ENCODE results near the gene BAG2.

BAG2 gene

DNA sequence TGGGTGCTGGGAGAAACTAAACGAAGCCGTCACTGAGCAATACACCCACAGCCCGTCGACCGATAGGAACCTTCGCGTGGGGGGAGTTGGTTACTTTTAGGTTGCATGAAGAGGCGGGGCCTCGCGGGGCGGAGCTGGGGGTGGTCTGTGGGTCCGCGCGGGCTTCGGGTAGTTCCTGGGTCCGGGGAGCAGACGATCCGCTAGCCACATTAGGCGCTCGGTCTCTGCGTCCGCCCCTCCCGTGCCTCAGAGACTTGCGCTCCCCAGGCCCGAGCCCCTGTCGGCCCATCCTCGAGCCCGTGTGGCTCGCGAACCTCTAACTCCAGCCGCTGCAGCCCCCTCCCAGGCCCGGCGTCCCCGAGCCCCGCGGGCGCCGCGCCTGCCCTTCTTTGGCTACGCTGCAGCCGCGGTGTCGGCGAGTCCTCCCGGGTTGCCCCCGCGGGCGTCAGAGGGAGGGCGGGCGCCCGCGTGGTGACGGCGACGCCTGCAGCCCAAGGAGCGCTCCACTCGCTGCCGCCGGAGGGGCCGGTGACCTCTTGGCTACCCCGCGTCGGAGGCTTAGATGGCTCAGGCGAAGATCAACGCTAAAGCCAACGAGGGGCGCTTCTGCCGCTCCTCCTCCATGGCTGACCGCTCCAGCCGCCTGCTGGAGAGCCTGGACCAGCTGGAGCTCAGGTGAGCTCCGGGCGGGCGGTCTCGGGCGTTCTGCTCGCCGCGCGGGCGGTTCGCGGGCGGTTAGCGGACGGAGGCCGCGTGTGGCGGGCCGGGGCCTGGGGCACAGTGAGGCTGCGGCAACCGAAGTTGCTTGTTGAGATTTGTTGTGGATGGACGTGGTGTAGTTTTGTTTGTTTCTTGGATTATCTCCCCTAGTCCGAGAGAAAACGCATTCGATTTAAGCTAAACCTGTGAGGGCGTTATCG, at the start of gene BAG2:
BAG2 (plus strand) TSS at position 191 of the 920 bp plus-strand sequence; CDS start at position 563, 372 bp downstream.
- peak; percentile 84 for DNase-seq (ENCODE audit: low read depth)

DNA sequence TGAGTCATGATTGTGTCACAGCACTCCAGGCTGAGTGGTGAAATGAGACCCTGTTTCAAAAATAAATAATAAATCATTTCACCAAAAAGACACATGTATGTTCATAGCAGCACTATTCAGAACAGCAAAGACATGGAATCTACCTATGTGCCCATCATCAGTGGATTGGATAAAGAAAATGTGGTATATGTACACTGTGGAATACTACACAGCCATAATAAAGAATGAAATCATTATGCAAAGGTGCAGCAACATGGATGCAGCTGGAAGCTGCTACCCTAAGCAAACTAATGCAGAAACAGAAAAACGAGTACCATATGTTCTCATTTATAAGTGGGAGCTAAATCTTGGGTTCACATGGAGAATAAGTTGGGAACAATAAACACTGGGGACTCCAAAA, 49.0 kb upstream of the BAG2 start:
- no peak for DNase-seq (ENCODE audit: low read depth)

- no peak for DNase-seq (ENCODE audit: low read depth)
These were observed 44.4 kb upstream of the BAG2 start for GRCh38 chr6:57127763-57128162.

DNA sequence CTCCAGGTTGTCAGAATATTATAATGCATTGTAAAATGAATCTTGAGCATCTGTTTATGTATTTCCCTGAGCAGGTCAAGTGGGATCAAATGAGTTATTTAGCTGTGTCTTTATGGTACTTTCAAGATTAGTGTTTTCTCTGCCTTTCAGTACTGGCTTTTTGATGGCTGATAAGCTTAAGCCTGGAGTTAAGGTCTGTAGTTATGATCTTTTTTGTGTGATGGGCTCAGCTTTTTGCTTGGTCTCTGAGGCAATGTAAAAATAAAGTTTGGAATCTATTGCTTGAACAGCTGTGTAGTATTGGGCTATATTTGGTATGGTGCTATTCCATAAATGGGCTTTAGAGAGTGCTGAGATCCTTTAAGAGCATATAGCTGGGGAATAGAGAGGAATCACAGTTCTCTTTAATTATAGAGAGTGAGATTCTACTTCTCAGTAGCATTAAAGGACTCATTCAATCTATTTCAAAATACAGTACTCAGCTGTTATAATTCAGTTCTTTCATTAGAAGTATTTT, 41.4 kb upstream of the BAG2 start:
- no peak for DNase-seq (ENCODE audit: low read depth)

DNA sequence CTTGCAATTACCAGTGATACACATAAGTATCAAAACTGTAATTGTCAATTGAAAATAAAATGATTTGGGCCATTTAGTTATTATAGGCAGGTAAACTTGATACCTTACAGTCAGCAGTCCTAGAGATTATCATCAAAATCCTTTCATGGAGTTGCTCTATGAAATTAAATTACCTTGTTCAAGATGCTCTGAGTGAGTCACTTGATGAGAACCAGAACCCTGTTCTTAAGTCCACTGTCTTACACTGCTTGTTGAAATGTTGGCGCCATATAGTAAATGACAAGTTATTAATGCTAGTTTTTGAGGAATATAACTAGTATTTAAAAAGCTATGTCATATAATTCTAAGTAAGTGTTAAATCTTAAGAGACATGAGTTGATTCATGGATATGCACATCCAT, 37.2 kb upstream of the BAG2 start:
- no peak for DNase-seq (ENCODE audit: low read depth)

DNA sequence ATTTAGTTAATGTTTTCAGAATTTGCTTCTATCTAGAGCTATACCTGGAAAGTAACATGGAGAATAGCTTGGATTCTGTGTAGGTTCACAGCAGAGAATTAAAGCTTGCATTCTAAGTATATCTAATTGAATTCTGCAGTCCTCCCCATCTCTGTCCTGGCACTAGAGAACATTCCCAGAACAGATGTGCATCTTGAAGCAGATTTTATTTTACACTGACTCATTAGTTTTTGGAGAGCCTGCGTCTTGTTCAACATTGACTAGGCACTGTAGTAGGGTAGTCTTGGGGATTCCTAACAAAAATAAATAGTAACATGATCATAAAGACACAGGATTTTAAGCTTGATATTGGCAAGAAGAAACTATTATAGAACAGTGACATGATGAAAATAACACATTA, 36.2 kb upstream of the BAG2 start:
- no peak for DNase-seq (ENCODE audit: low read depth)

- DNase-seq (ENCODE audit: low read depth): no peak
These were observed 34.8 kb upstream of the BAG2 start for GRCh38 chr6:57137350-57137749.

- no peak for DNase-seq (ENCODE audit: low read depth)
These were observed 34.1 kb upstream of the BAG2 start for GRCh38 chr6:57138026-57138425.

DNA sequence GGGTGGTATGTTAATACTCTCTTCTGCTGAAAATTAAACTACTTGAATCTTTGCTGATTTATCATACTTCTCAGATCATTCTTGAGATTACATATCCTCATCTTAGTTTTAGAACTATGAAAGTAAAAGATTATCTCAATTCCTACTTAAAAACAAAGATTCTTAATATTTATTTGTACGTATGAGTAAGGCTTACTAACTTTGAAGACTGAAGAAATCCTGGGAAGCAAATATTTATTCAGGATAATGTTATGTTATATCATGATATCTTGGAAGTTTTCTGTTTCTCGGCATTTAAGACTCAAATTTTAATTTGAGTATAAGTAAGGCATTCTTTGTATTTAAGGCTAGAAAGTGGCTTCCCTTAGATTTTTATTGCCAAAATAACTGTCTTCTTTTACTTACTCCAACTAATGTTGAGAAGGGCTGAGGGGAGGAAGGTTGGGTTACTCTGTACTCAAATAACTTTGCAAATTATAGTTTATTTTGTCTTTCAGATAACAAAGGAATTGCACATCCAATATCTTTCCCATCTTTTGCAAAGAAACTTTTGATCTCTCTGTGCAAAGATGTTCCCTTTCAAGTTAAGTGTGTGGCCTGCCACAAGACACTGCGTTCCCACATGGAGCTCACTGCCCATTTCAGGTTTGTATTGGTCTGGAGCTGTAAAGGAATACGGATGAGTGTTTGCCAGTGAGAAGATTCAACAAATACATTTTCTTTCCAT, 30.5 kb upstream of the BAG2 start:
- no peak for DNase-seq (ENCODE audit: low read depth)

DNA sequence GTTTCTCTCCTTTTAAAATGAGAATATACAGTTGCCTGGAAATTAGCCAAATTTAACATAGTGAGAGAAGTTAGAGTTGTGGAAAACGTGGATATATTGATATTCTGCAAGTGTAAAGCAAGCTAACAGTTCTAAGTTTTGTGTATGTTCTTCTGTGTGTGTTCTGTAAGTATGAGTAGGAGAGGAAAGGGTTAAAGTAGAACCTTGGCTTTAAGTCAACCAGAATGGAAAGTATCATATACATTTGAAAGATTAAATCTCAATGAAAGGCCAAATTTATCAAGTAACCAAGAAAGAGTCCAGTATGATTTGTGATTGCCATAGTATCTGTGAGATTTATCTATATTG, 30.0 kb upstream of the BAG2 start:
- DNase-seq (ENCODE audit: low read depth): no peak

DNA sequence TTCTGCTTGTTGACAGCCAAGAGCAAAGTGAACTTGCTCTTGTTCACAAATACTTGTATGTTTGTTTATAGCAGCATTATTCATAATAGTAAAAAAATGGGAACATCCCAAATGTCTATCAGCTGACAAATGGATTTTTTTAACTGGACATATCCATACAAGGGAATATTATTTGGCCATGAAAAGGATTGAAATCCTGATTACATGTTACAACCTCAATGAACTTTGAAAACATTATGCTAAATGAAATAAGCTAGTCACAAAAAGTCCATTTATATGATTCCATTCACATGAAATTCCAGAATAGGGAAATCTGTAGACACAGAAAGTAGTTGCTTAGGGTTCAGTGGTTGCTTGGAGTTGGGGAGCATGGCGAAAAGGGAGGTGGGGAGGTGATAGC, 28.4 kb upstream of the BAG2 start:
- no peak for DNase-seq (ENCODE audit: low read depth)

DNA sequence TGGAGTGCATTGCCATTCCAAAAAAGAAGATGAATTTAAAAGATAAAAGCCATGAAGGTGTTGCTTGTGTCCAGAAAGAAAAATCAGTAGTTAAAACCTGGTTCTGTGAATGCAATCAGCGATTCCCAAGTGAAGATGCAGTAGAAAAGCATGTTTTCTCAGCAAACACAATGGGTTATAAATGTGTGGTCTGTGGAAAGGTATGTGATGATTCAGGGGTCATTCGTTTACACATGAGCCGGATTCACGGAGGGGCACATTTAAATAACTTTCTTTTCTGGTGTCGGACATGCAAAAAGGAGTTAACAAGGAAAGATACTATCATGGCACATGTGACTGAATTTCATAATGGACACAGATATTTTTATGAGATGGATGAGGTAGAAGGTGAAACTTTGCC, 24.7 kb upstream of the BAG2 start:
- DNase-seq (ENCODE audit: low read depth): no peak

GRCh38 chr6:57147955-57148858, 23.9 kb upstream of the BAG2 start:
- no peak for DNase-seq (ENCODE audit: low read depth)

DNA sequence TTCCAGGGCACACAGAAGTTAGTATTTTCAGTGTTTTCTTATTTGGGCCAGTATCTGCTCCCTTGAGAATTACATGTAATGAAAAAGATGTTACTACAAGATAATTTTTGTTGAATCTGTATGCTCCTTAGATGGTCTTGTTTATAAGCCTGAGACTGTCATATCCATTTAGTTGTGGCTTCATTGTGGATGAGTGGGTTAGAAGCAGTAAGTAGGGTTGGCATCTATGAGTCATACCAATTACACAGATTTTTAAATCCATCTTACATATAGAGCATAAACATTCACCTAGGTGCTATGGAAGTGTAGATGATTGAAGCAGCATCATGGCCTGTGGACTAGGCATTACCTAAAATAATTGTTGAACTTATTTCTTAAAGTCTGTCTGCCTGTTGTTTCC, 13.5 kb upstream of the BAG2 start:
- no peak for DNase-seq (ENCODE audit: low read depth)

GRCh38 chr6:57159127-57159526, 13.0 kb upstream of the BAG2 start:
- no peak for DNase-seq (ENCODE audit: low read depth)

DNA sequence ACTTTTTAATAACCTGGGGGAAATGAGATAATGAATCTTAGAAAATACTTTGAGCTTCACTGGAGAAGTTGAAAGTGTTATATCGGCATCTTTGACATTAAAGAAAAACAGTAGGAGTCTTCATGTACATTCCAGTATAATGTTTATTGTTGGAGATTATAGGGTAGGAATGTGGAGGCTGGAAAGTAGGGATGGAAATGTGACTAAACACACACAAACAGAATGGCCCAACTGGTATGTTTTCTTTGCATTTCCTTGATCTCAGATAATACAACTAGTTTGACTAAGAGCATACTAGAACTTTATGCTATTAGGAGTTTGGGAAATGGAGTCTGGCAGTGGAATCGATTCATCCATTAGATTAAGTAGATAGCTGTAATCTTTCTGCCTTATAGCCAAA, 10.1 kb upstream of the BAG2 start:
- no peak for DNase-seq (ENCODE audit: low read depth)

- DNase-seq (ENCODE audit: low read depth): no peak
These were observed 9.6 kb upstream of the BAG2 start for GRCh38 chr6:57162516-57162915.

- DNase-seq (ENCODE audit: low read depth): no peak
These were observed 8.2 kb upstream of the BAG2 start for GRCh38 chr6:57163956-57164355.

GRCh38 chr6:57165080-57165479, 7.0 kb upstream of the BAG2 start:
- no peak for DNase-seq (ENCODE audit: low read depth)

DNA sequence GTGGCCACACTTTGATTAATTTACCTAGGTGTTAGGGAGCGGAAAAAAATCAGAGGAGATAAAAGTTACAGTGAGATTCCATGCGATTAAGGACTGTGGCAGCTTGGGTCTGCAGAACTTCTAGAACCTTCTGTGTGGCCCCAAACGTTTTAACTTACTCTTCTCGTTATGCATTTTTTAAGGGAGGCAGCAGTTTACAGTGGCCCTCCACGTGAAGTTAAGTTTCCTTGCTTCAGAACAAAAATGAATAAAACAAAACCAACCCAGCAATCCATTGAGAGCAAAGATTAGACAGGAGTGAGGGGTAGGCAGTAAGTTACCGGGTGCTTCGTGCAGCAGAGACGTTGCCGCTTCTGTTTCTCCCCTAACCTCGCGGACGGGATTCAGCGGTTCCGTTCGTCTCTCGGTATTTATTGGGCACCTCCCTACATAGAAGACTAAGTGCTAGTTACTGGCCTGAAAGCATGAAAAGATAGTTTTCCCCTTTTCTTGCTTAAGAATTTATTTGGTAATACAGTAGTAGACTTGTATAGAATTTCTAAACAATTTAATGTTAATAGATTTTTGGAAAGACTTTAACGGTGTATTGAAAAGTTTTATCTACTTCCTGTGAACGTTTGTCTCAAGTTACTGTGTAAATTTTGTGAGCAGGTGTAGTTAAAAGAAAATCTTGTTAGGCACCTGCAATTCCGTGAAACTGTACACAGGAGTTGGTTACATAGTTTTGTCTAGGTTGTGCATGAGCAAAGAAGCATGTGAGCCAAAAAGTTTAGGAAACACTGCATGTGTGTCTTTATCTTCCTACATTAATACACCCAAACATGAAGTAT, 1.1 kb downstream of the BAG2 start:
- DNase-seq (ENCODE audit: low read depth): peak; percentile 6

GRCh38 chr6:57173886-57174510, 1.9 kb downstream of the BAG2 start:
- no peak for DNase-seq (ENCODE audit: low read depth)
